K562 (cell line): ENCODE data around the gene CDKL5. TPM values are rescaled to one million over a fixed set of nuclear protein-coding genes. Genes with fewer than 3 reads are reported as not detected.

Source experiments
- ATAC-seq: fragments of 200-7000 bp; cut with Tn5 transposase; 3 replicates; pipeline ENCODE4 v1.9.1; 2020; ENCODE audit warnings: moderate library complexity
- BruUV-seq: library from RNA; stranded (reverse); fragments of 400-500 nt; replicated peaks from 2 replicates; lab custom pipeline; 2021; lab: Mats Ljungman, UMichigan
- CTCF ChIA-PET: fragments of 300-600 bp; formaldehyde crosslinking; extraction: SDS; loops from one replicate; lab custom pipeline; 2021; ENCODE audit warnings: low intra/inter-chr PET ratio; lab: Yijun Ruan, JAX
- POLR2A ChIA-PET: fragments of 300-600, 350-650 bp; sonication (Branson Sonifier 250); formaldehyde crosslinking; extraction: SDS; loops from one replicate; lab custom pipeline; 2021; ENCODE audit warnings: antibody characterized with exemption, inconsistent platforms; lab: Yijun Ruan, JAX
- DNase-seq, 4 experiments: peaks; one replicate each; pipeline versions ENCODE4 v3.0.0 to v3.0.0-alpha.2; 2011 to 2018; ENCODE audit warnings: low spot score in 3 of 4, mixed read lengths in 3 of 4; ENCODE audit errors: extremely low read depth in 1 of 4
- FAIRE-seq: peaks from 2 replicates; lab custom pipeline; 2011; peaks lifted over from hg19 to GRCh38; lab: Jason Lieb, UNC
- H2AFZ ChIP-seq: 2 replicates; pipeline ENCODE4 v1.6.0; 2011; ENCODE audit warnings: low read depth, low read length, control low read depth, inconsistent platforms
- H3K27ac ChIP-seq: fragments of 200-600 bp; 3 replicates; pipeline ENCODE4 v1.8.0; 2011; ENCODE audit warnings: low read depth, mild to moderate bottlenecking, control low read depth, inconsistent platforms, low read length, moderate library complexity, mixed read lengths; ENCODE audit errors: extremely low read depth
- H3K27me3 ChIP-seq, 2 experiments: fragments of 300-600 bp in 1 of 2; 2 replicates in 1 of 2; 3 replicates in 1 of 2; pipeline versions ENCODE4 v1.6.0 to v1.8.0; 2011; ENCODE audit warnings: inconsistent platforms in 2 of 2, low read length in 2 of 2, mild to moderate bottlenecking in 1 of 2, mixed read lengths in 1 of 2, moderate library complexity in 1 of 2; ENCODE audit not compliant: control insufficient read depth in 2 of 2, insufficient read depth in 2 of 2
- H3K36me3 ChIP-seq: fragments of 300-600 bp; 3 replicates; pipeline ENCODE4 v1.8.0; 2011; ENCODE audit warnings: mild to moderate bottlenecking, low read length, inconsistent platforms; ENCODE audit not compliant: control insufficient read depth, insufficient read depth
- H3K4me1 ChIP-seq, 2 experiments: fragments of 200-600 bp in 1 of 2; replicated peaks in 1 of 2; 2 replicates in 1 of 2; 3 replicates in 1 of 2; pipeline versions ENCODE4 v1.5.1 to v1.8.0; 2011; ENCODE audit warnings: inconsistent platforms in 2 of 2, low read length in 2 of 2, mild to moderate bottlenecking in 1 of 2, mixed read lengths in 1 of 2, moderate library complexity in 1 of 2; ENCODE audit not compliant: control insufficient read depth in 2 of 2, insufficient read depth in 2 of 2
- H3K4me2 ChIP-seq: 2 replicates; pipeline ENCODE4 v1.6.1; 2011; ENCODE audit warnings: low read length, control low read depth, inconsistent platforms, mixed read lengths; ENCODE audit not compliant: insufficient read depth
- H3K4me3 ChIP-seq: fragments of 200-600 bp; sonication (generic), shearing (Covaris generic); 2 replicates; pipeline ENCODE4 v1.5.1; 2016; ENCODE audit warnings: control low read depth, inconsistent platforms
- H3K79me2 ChIP-seq: fragments of 200-600 bp; 3 replicates; pipeline ENCODE4 v1.8.0; 2011; ENCODE audit warnings: low read length, inconsistent platforms; ENCODE audit not compliant: control insufficient read depth, insufficient read depth
- H3K9ac ChIP-seq, 2 experiments: 2 replicates each; pipeline versions ENCODE4 v1.6.0 to v1.6.1; 2011; ENCODE audit warnings: low read depth in 2 of 2, low read length in 2 of 2, control low read depth in 1 of 2, inconsistent platforms in 1 of 2, mild to moderate bottlenecking in 1 of 2, mixed read lengths in 1 of 2; ENCODE audit not compliant: insufficient read depth in 1 of 2
- H3K9me1 ChIP-seq: one replicate; pipeline ENCODE4 v1.6.0; 2011; ENCODE audit warnings: inconsistent platforms, mild to moderate bottlenecking, low read length, moderate library complexity; ENCODE audit not compliant: control insufficient read depth, insufficient read depth
- H3K9me3 ChIP-seq: replicated peaks from 2 replicates; pipeline ENCODE4 v1.5.1; 2011; ENCODE audit warnings: low read depth, low read length, inconsistent platforms; ENCODE audit not compliant: control insufficient read depth, insufficient read depth
- H4K20me1 ChIP-seq: replicated peaks from 2 replicates; pipeline ENCODE4 v1.6.1; 2011; ENCODE audit warnings: low read length, inconsistent platforms, mixed read lengths; ENCODE audit not compliant: control insufficient read depth, insufficient read depth
- CCNT2 ChIP-seq: IDR thresholded peaks from 2 replicates; pipeline ENCODE4 v1.6.1; 2011; ENCODE audit warnings: borderline replicate concordance, low read depth, mild to moderate bottlenecking, moderate library complexity, mixed read lengths, low read length; ENCODE audit not compliant: insufficient read length; ENCODE audit errors: extremely low read depth
- LARP7 ChIP-seq: fragments of 450-650 bp; IDR thresholded peaks from 2 replicates; pipeline ENCODE4 v1.6.1; 2016
- RAD21 ChIP-seq, 2 experiments: fragments of 250-450 bp in 1 of 2; fragments of 450-650 bp in 1 of 2; sonication (Bioruptor Pico) in 1 of 2; formaldehyde crosslinking in 1 of 2; IDR thresholded peaks in 1 of 2; conservative IDR thresholded peaks in 1 of 2; 2 replicates each; pipeline versions ENCODE4 v1.4.0 to v1.8.0; 2020 to 2022; ENCODE audit warnings: mild to moderate bottlenecking in 2 of 2, moderate library complexity in 1 of 2
- ZNF217 ChIP-seq: sonication (generic); formaldehyde crosslinking; IDR thresholded peaks from 2 replicates; pipeline ENCODE4 v1.8.0; 2022; ENCODE audit warnings: mild to moderate bottlenecking, missing genetic modification reagents
- ZNF24 ChIP-seq: fragments of 450-650 bp; IDR thresholded peaks from 2 replicates; pipeline ENCODE4 v1.6.1; 2016
- WGBS: fragments of 100-300 bp; shearing (Covaris generic); methylation state at CpG from one replicate; pipeline ENCODE4 v1.1.6; 2016; ENCODE audit warnings: low coverage, mixed read lengths; ENCODE audit not compliant: insufficient coverage; ENCODE audit errors: missing lambda C conversion rate; 5-methylcytosine and 5-hydroxymethylcytosine counted together
- in situ Hi-C: fragments of 300-500 bp; cut with MboI; formaldehyde crosslinking; loops from 4 replicates; pipeline ENCODE4 v1.15.0; 2018; ENCODE audit warnings: inconsistent platforms, mixed read lengths
- intact Hi-C: fragments of 100-400 bp; cut with micrococcal nuclease; formaldehyde crosslinking; loops from 2 replicates; pipeline ENCODE4 v1.14.2; 2022
- polyA plus RNA-seq, 8 experiments: library from polyadenylated mRNA; depleted of rRNA in 4 of 8; stranded (reverse) in 5 of 8; unstranded in 3 of 8; fragments of >200 nt; fragmentation: Nextera tagmentation in 2 of 8; fragmentation: Illumina TruSeq in 1 of 8; extraction: Ambion mirVana in 2 of 8; extraction: Trizol in 1 of 8; gene quantifications; 2 replicates each; pipeline versions ENCODE4 v1.2.1 to v1.2.3, GENCODE V29; 2011 to 2014; ENCODE audit warnings: inconsistent platforms in 1 of 8, missing spikeins in 1 of 8
- total RNA-seq, 7 experiments: library from RNA; depleted of rRNA in 6 of 7; stranded (reverse); fragments of >200 nt in 6 of 7; fragmentation: Illumina TruSeq in 2 of 7; extraction: Trizol in 2 of 7; gene quantifications; 2 replicates each; pipeline versions ENCODE4 v1.2.1 to v1.2.3, GENCODE V29; 2011 to 2021; ENCODE audit warnings: low replicate concordance in 1 of 7
- TF ChIP-seq, protein P1 (sequence below), 3 experiments: IDR thresholded peaks in 2 of 3; conservative IDR thresholded peaks in 1 of 3; 2 replicates each; pipeline ENCODE4 v1.5.1; 2011 to 2012; ENCODE audit warnings: low read length in 3 of 3, mild to moderate bottlenecking in 3 of 3, control low read depth in 2 of 3, improper control_type of control experiment in 1 of 3, inconsistent platforms in 1 of 3, low read depth in 1 of 3, mixed read lengths in 1 of 3, moderate library complexity in 1 of 3; ENCODE audit not compliant: insufficient read depth in 2 of 3

CDKL5 gene
- total and polyA plus RNA-seq, 9 of the 15 experiments (the other 6 are each of a cell fraction or from before 2014, with no cell fraction given): under 0.01 to 0.21 (median 0.04) TPM

DNA sequence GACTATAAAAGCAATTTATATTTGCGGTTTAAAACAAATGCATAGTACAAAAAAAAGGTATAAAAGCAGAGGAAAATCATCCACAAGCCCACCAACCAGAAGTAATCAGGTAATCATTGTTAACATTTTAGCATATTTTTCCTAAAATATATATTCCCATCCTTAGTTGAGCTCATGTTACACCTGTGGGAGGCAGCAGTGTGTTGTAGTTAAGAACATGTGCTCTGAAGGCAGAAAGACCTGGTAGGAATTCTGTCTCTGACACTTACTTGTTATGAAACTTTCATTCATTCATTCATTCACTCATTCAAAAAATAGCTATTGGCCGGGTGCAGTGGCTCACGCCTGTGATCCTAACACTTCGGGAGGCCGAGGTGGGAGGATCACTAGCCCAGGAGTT is 15.4 kb upstream of the CDKL5 start:
- no peak for FAIRE-seq
- no peak for DNase-seq
- H3K27me3 ChIP-seq: peaks cover 0 to 5% of the 10 kb centered on the region in 2 experiments; a peak in 2 of 5 replicates
- no peaks in the 10 kb centered on the region for H3K4me1 ChIP-seq
- intact Hi-C loops: no loop called here
- BruUV-seq: no TSS peak
- in situ Hi-C loops: no loop called here
- H3K4me3 ChIP-seq: no peak overlapping the region
- TF ChIP-seq ZNF24: peak; percentile 45; the same call in 1 of the 2 replicates
- peak in 1 of 2 experiments; percentile 30; a peak in 1 of 4 replicates for TF ChIP-seq RAD21 (CRISPR knock-in tag; conservative IDR thresholded peaks at IDR 0.05 in 1 of 2, IDR thresholded peaks at IDR 0.05 in 1 of 2)
- TF ChIP-seq, protein P1, sequence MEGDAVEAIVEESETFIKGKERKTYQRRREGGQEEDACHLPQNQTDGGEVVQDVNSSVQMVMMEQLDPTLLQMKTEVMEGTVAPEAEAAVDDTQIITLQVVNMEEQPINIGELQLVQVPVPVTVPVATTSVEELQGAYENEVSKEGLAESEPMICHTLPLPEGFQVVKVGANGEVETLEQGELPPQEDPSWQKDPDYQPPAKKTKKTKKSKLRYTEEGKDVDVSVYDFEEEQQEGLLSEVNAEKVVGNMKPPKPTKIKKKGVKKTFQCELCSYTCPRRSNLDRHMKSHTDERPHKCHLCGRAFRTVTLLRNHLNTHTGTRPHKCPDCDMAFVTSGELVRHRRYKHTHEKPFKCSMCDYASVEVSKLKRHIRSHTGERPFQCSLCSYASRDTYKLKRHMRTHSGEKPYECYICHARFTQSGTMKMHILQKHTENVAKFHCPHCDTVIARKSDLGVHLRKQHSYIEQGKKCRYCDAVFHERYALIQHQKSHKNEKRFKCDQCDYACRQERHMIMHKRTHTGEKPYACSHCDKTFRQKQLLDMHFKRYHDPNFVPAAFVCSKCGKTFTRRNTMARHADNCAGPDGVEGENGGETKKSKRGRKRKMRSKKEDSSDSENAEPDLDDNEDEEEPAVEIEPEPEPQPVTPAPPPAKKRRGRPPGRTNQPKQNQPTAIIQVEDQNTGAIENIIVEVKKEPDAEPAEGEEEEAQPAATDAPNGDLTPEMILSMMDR (IDR thresholded peaks at IDR 0.05 in 2 of 3, conservative IDR thresholded peaks at IDR 0.05 in 1 of 3; ENCODE audit: insufficient read depth in 2 of 3, low read depth in 1 of 3, low read length in 3 of 3): peak in 1 of 3 experiments; percentile 30; a peak in 1 of 6 replicates
- TF ChIP-seq ZNF217 (CRISPR knock-in tag): no peak
- TF ChIP-seq CCNT2: no peak
- no peak for TF ChIP-seq LARP7
- H3K27ac ChIP-seq: no peak overlapping the region
- ChIA-PET CTCF (interaction anchor here (1.4 kb wide), 1 partner anchor 924 kb away, joined by 5 read pairs; no protein-coding TSS in a partner anchor), POLR2A (no interaction called here)
- H3K36me3 ChIP-seq: no peaks in the 10 kb centered on the region
- no peaks in the 10 kb centered on the region for H3K9me3 ChIP-seq
- 0 out of 3 replicates have a peak, but pooled peaks have one; percentile 45 for ATAC-seq
- WGBS: 3% methylated on average over 3 of the region's 5 CpGs
- no peak overlapping the region for H3K9ac ChIP-seq
- H3K9me1 ChIP-seq: no peaks in the 10 kb centered on the region
- H3K4me2 ChIP-seq: no peak overlapping the region
- H3K79me2 ChIP-seq: no peaks in the 10 kb centered on the region
- H4K20me1 ChIP-seq: no peaks in the 10 kb centered on the region
- no peak overlapping the region for H2AFZ ChIP-seq
